HepG2 (cell line): ENCODE data around the gene LINC00237. TPM values are rescaled to one million over a fixed set of nuclear protein-coding genes. Genes with fewer than 3 reads are reported as not detected.

Source experiments
- ATAC-seq: fragments of 200-7000 bp; cut with Tn5 transposase; 3 replicates; pipeline ENCODE4 v1.9.1; 2020; ENCODE audit warnings: mild to moderate bottlenecking, moderate library complexity
- BruUV-seq: library from RNA; stranded (reverse); fragments of 400-500 nt; replicated peaks from 2 replicates; lab custom pipeline; 2021; lab: Mats Ljungman, UMichigan
- CTCF ChIA-PET: fragments of 300-600 bp; formaldehyde crosslinking; extraction: SDS; loops from one replicate; lab custom pipeline; 2021; ENCODE audit warnings: low total read pairs, inconsistent platforms, low intra/inter-chr PET ratio; lab: Yijun Ruan, JAX
- POLR2A ChIA-PET: fragments of 350-600 bp; sonication (Branson Sonifier 250); formaldehyde crosslinking; loops from one replicate; lab custom pipeline; 2020; ENCODE audit warnings: antibody characterized with exemption, inconsistent platforms; lab: Yijun Ruan, JAX
- DNase-seq: peaks from one replicate; pipeline ENCODE4 v3.0.0-alpha.2; 2015; ENCODE audit warnings: low spot score
- FAIRE-seq: peaks from 3 replicates; lab custom pipeline; 2011; peaks lifted over from hg19 to GRCh38; lab: Jason Lieb, UNC
- H2AFZ ChIP-seq: one replicate; pipeline ENCODE4 v1.6.1; 2011; ENCODE audit warnings: low read length, inconsistent platforms
- H3K27ac ChIP-seq: fragments of 300-600 bp; 3 replicates; pipeline ENCODE4 v1.8.0; 2011; ENCODE audit warnings: mixed run types, mild to moderate bottlenecking, mixed read lengths, low read length, inconsistent platforms; ENCODE audit not compliant: insufficient read depth; ENCODE audit errors: extremely low read length
- H3K27me3 ChIP-seq, 2 experiments: fragments of 200-600 bp in 1 of 2; 2 replicates in 1 of 2; 3 replicates in 1 of 2; pipeline versions ENCODE4 v1.6.0 to v1.8.0; 2011; ENCODE audit warnings: low read length in 2 of 2, mild to moderate bottlenecking in 2 of 2, moderate library complexity in 2 of 2, inconsistent platforms in 1 of 2; ENCODE audit not compliant: insufficient read depth in 2 of 2, control insufficient read depth in 1 of 2
- H3K36me3 ChIP-seq, 2 experiments: fragments of 200-600 bp in 1 of 2; replicated peaks in 1 of 2; 2 replicates in 1 of 2; 3 replicates in 1 of 2; pipeline versions ENCODE4 v1.5.1 to v1.8.0; 2011; ENCODE audit warnings: low read length in 2 of 2, inconsistent platforms in 1 of 2; ENCODE audit not compliant: insufficient read depth in 2 of 2, control insufficient read depth in 1 of 2
- H3K4me1 ChIP-seq: 2 replicates; pipeline ENCODE4 v1.5.1; 2012; ENCODE audit warnings: low read length, inconsistent platforms; ENCODE audit not compliant: insufficient read depth
- H3K4me2 ChIP-seq: 2 replicates; pipeline ENCODE4 v1.6.0; 2011; ENCODE audit warnings: low read depth, low read length, inconsistent platforms
- H3K4me3 ChIP-seq, 3 experiments: fragments of 200-600 bp in 1 of 3; sonication (generic), shearing (Covaris generic) in 1 of 3; replicated peaks in 1 of 3; 2 replicates each; pipeline ENCODE4 v1.5.1; 2011 to 2016; ENCODE audit warnings: low read length in 3 of 3, inconsistent platforms in 2 of 3, low read depth in 2 of 3, mild to moderate bottlenecking in 2 of 3, control low read depth in 1 of 3, mixed read lengths in 1 of 3; ENCODE audit not compliant: insufficient read depth in 1 of 3
- H3K79me2 ChIP-seq: one replicate; pipeline ENCODE4 v1.6.1; 2011; ENCODE audit warnings: low read length, inconsistent platforms; ENCODE audit not compliant: insufficient read depth
- H3K9ac ChIP-seq: 2 replicates; pipeline ENCODE4 v1.6.0; 2011; ENCODE audit warnings: mild to moderate bottlenecking, low read depth, low read length, inconsistent platforms; ENCODE audit not compliant: insufficient read depth
- H3K9me3 ChIP-seq: 2 replicates; pipeline ENCODE4 v1.5.1; 2012; ENCODE audit warnings: mild to moderate bottlenecking, low read length
- H4K20me1 ChIP-seq: 2 replicates; pipeline ENCODE4 v1.6.0; 2011; ENCODE audit warnings: inconsistent platforms, mild to moderate bottlenecking, low read length, moderate library complexity; ENCODE audit not compliant: insufficient read depth
- FIP1L1 ChIP-seq: fragments of 200-400 bp; formaldehyde crosslinking; IDR thresholded peaks from 2 replicates; pipeline ENCODE4 v1.6.1; 2018; ENCODE audit warnings: low read depth, mild to moderate bottlenecking, low read length, moderate library complexity, borderline replicate concordance; ENCODE audit not compliant: insufficient read depth
- MAFF ChIP-seq: IDR thresholded peaks from 2 replicates; pipeline ENCODE4 v1.6.1; 2011; ENCODE audit warnings: low read depth, low read length, improper control_type of control experiment
- MAFK ChIP-seq, 2 experiments: IDR thresholded peaks in 1 of 2; conservative IDR thresholded peaks in 1 of 2; 2 replicates each; pipeline ENCODE4 v1.6.1; 2011; ENCODE audit warnings: improper control_type of control experiment in 2 of 2, low read length in 2 of 2
- ZNF331 ChIP-seq: sonication (generic); formaldehyde crosslinking; IDR thresholded peaks from 2 replicates; pipeline ENCODE4 v1.4.0; 2020; ENCODE audit warnings: missing genetic modification reagents
- ZNF33A ChIP-seq: sonication (generic); formaldehyde crosslinking; IDR thresholded peaks from 2 replicates; pipeline ENCODE4 v1.5.1; 2020; ENCODE audit warnings: missing genetic modification reagents, mild to moderate bottlenecking, moderate library complexity, borderline replicate concordance
- ZNF354B ChIP-seq: sonication (generic); formaldehyde crosslinking; IDR thresholded peaks from 2 replicates; pipeline ENCODE4 v1.8.0; 2022; ENCODE audit warnings: mild to moderate bottlenecking, missing genetic modification reagents
- ZNF503 ChIP-seq: sonication (generic); formaldehyde crosslinking; IDR thresholded peaks from 2 replicates; pipeline ENCODE4 v1.4.0; 2020; ENCODE audit warnings: missing genetic modification reagents
- ZNF512 ChIP-seq: sonication (generic); formaldehyde crosslinking; IDR thresholded peaks from 2 replicates; pipeline ENCODE4 v1.4.0; 2020; ENCODE audit warnings: mild to moderate bottlenecking, missing genetic modification reagents
- WGBS: methylation state at CpG from one replicate; pipeline ENCODE4 v1.1.6; 2017; ENCODE audit warnings: low lambda C conversion rate; 5-methylcytosine and 5-hydroxymethylcytosine counted together
- in situ Hi-C: cut with HindIII; loops from 2 replicates; pipeline ENCODE4 v1.10.0; 2017; ENCODE audit warnings: low pct_unique_long_range_greater_than_20kb; ENCODE audit not compliant: extremely low pct_ligation_motif_present
- intact Hi-C: fragments of 100-400 bp; cut with micrococcal nuclease; formaldehyde crosslinking; loops from one replicate; pipeline ENCODE4 v1.10.0; 2022; ENCODE audit not compliant: unreplicated experiment
- polyA plus RNA-seq, 8 experiments: library from polyadenylated mRNA; depleted of rRNA in 3 of 8; stranded (reverse) in 7 of 8; unstranded in 1 of 8; fragments of >200 nt; fragmentation: Illumina TruSeq in 4 of 8; extraction: Trizol in 4 of 8; gene quantifications; 2 replicates each; pipeline versions ENCODE4 v1.2.1 to v1.2.3, GENCODE V29; 2011 to 2016; ENCODE audit warnings: low read depth in 4 of 8, missing spikeins in 1 of 8, mixed read lengths in 1 of 8; ENCODE audit not compliant: insufficient read depth in 1 of 8
- total RNA-seq, 5 experiments: library from RNA; depleted of rRNA; stranded (reverse); fragments of >200 nt; fragmentation: Illumina TruSeq; extraction: Trizol; gene quantifications; 2 replicates each; pipeline ENCODE4 v1.2.3, GENCODE V29; 2016; ENCODE audit warnings: low read depth in 1 of 5

The LINC00237 gene
- total and polyA plus RNA-seq, 2 of the 13 experiments (the other 11 are each of a cell fraction or from before 2014, with no cell fraction given) = not detected

GRCh38 chr20:21155268-21155667 is 49.1 kb upstream of the LINC00237 start:
- CTCF ChIA-PET = no interaction called here
- in situ Hi-C loops = no loop called here
- H3K4me3 ChIP-seq = no peak overlapping the region
- POLR2A ChIA-PET = no interaction called here
- no peak overlapping the region for H3K9ac ChIP-seq
- no peak for FAIRE-seq
- no peak for DNase-seq
- WGBS = 98% methylated on average over 5 of the region's 5 CpGs
- no peak overlapping the region for H2AFZ ChIP-seq
- H3K27ac ChIP-seq = no peak overlapping the region
- BruUV-seq = no TSS peak
- H3K4me2 ChIP-seq = no peak overlapping the region
- ATAC-seq = no peak
- H3K36me3 ChIP-seq = peaks cover 16 to 20% of the 10 kb centered on the region in 2 experiments
- intact Hi-C loops = no loop called here
- H4K20me1 ChIP-seq = no peaks in the 10 kb centered on the region
- H3K4me1 ChIP-seq = no peaks in the 10 kb centered on the region
- TF ChIP-seq ZNF354B = no peak
- TF ChIP-seq MAFF = peak; percentile 88
- no peak for TF ChIP-seq ZNF503 (CRISPR knock-in tag)
- TF ChIP-seq ZNF512 (CRISPR knock-in tag) = no peak
- no peak for TF ChIP-seq FIP1L1
- no peak for TF ChIP-seq ZNF331 (CRISPR knock-in tag)
- peak; percentile 92 to 93 for TF ChIP-seq MAFK (conservative IDR thresholded peaks at IDR 0.05 in 1 of 2, IDR thresholded peaks at IDR 0.05 in 1 of 2; ENCODE audit: low read length in 2 of 2)
- no peak for TF ChIP-seq ZNF33A (CRISPR knock-in tag)
- no peaks in the 10 kb centered on the region for H3K9me3 ChIP-seq
- no peaks in the 10 kb centered on the region for H3K27me3 ChIP-seq
- no peaks in the 10 kb centered on the region for H3K79me2 ChIP-seq
